Caco-2 (cell line): ENCODE results near the gene SLC1A3. TPM values are rescaled to one million over a fixed set of nuclear protein-coding genes. Genes with fewer than 3 reads are reported as not detected.

Experiments used
- BruUV-seq: library from RNA; stranded (reverse); fragments of 400-500 nt; replicated peaks from 2 replicates; lab custom pipeline; 2021; lab: Mats Ljungman, UMichigan
- CTCF ChIA-PET: fragments of 300-600 bp; sonication (Branson Sonifier 250); formaldehyde crosslinking; loops from one replicate; lab custom pipeline; 2022; ENCODE audit warnings: antibody characterized with exemption; lab: Charles Lee
- POLR2A ChIA-PET: fragments of 300-600 bp; sonication (Branson Sonifier 250); formaldehyde crosslinking; loops from one replicate; lab custom pipeline; 2022; ENCODE audit warnings: antibody characterized with exemption; lab: Charles Lee
- DNase-seq, 2 experiments: peaks; one replicate each; pipeline versions ENCODE4 v3.0.0 to v3.0.0-alpha.2; 2020 to 2022
- H3K27me3 ChIP-seq: replicated peaks from 2 replicates; pipeline ENCODE4 v1.6.0; 2011; ENCODE audit warnings: low read length; ENCODE audit not compliant: control insufficient read depth, insufficient read depth
- H3K36me3 ChIP-seq: 2 replicates; pipeline ENCODE4 v1.5.1; 2011; ENCODE audit warnings: low read length; ENCODE audit not compliant: control insufficient read depth, insufficient read depth
- H3K4me1 ChIP-seq: fragments of 250-450 bp; sonication (Bioruptor Pico); 2 replicates; pipeline ENCODE4 v1.5.1; 2020; ENCODE audit warnings: mild to moderate bottlenecking
- H3K4me3 ChIP-seq: 2 replicates; pipeline ENCODE4 v1.5.1; 2011; ENCODE audit warnings: low read depth, mild to moderate bottlenecking, control low read depth, low read length
- H3K9me3 ChIP-seq: fragments of 250-450 bp; sonication (Bioruptor Pico); 2 replicates; pipeline ENCODE4 v1.5.1; 2020; ENCODE audit warnings: mild to moderate bottlenecking, moderate library complexity
- H3K27ac Mint-ChIP-seq: one replicate; pipeline ENCODE4 v1.8.0; 2022; ENCODE audit warnings: mixed read lengths; ENCODE audit not compliant: unreplicated experiment
- H3K27me3 Mint-ChIP-seq: one replicate; pipeline ENCODE4 v1.8.0; 2022; ENCODE audit warnings: mixed read lengths; ENCODE audit not compliant: insufficient read depth, unreplicated experiment
- H3K36me3 Mint-ChIP-seq: one replicate; pipeline ENCODE4 v1.8.0; 2022; ENCODE audit warnings: mild to moderate bottlenecking, mixed read lengths; ENCODE audit not compliant: insufficient read depth, unreplicated experiment
- H3K4me1 Mint-ChIP-seq: one replicate; pipeline ENCODE4 v1.8.0; 2022; ENCODE audit warnings: low read depth, mixed read lengths; ENCODE audit not compliant: unreplicated experiment
- H3K4me3 Mint-ChIP-seq: one replicate; pipeline ENCODE4 v1.8.0; 2022; ENCODE audit warnings: mild to moderate bottlenecking, moderate library complexity, mixed read lengths; ENCODE audit not compliant: unreplicated experiment
- H3K9me3 Mint-ChIP-seq: one replicate; pipeline ENCODE4 v1.8.0; 2022; ENCODE audit warnings: mixed read lengths; ENCODE audit not compliant: unreplicated experiment
- CTCF ChIP-seq, 2 experiments: fragments of 200-600 bp in 1 of 2; IDR thresholded peaks; 1 replicate in 1 of 2; 2 replicates in 1 of 2; pipeline versions ENCODE4 v1.5.1 to v1.8.0; 2011 to 2022; ENCODE audit warnings: antibody characterized with exemption in 1 of 2, control low read depth in 1 of 2, inconsistent platforms in 1 of 2, low read depth in 1 of 2, low read length in 1 of 2, mild to moderate bottlenecking in 1 of 2, moderate library complexity in 1 of 2; ENCODE audit not compliant: insufficient read depth in 1 of 2, severe bottlenecking in 1 of 2, unreplicated experiment in 1 of 2
- intact Hi-C: fragments of 100-400 bp; cut with micrococcal nuclease; formaldehyde crosslinking; loops from one replicate; pipeline ENCODE4 v1.10.0; 2022; ENCODE audit not compliant: unreplicated experiment
- total RNA-seq: library from RNA; stranded (reverse); gene quantifications from 2 replicates; pipeline ENCODE4 v1.2.3, GENCODE V29; 2022

The SLC1A3 gene
- total RNA-seq, 1 experiment from 2014 or later = 178 TPM

GRCh38 chr5:36613771-36614656 is 7.6 kb downstream of the SLC1A3 start:
- no peaks in the 10 kb centered on the region for H3K9me3 ChIP-seq
- Mint-ChIP-seq H3K36me3 (peaks cover 92% of the 10 kb centered on the region), H3K27ac (peak overlapping the region; percentile 88), H3K4me1 (peaks cover 58% of the 10 kb centered on the region), H3K27me3 (no peaks in the 10 kb centered on the region), H3K9me3 (no peaks in the 10 kb centered on the region), H3K4me3 (no peak overlapping the region)
- H3K36me3 ChIP-seq = no peaks in the 10 kb centered on the region; the same call in 1 of the 2 replicates
- CTCF ChIA-PET = no interaction called here
- peaks cover 63% of the 10 kb centered on the region for H3K4me1 ChIP-seq
- intact Hi-C loops = no loop called here
- H3K27me3 ChIP-seq = no peaks in the 10 kb centered on the region
- BruUV-seq = no TSS peak
- DNase-seq = no peak
- no peak for TF ChIP-seq CTCF (IDR thresholded peaks at IDR 0.05; ENCODE audit: insufficient read depth in 1 of 2, low read depth in 1 of 2, low read length in 1 of 2, severe bottlenecking in 1 of 2, unreplicated experiment in 1 of 2)
- POLR2A ChIA-PET = interaction anchor here (0.7 kb wide), 1 partner anchor 369 kb away, joined by 4 read pairs; no protein-coding TSS in a partner anchor
- H3K4me3 ChIP-seq = no peak overlapping the region

- peaks cover 59% of the 10 kb centered on the region for H3K4me1 ChIP-seq
- peaks cover 88% of the 10 kb centered on the region for H3K36me3 Mint-ChIP-seq
- H3K27ac Mint-ChIP-seq = peak overlapping the region; percentile 88
- POLR2A ChIA-PET = no interaction called here
- no peaks in the 10 kb centered on the region for H3K9me3 ChIP-seq
- no TSS peak for BruUV-seq
- no peaks in the 10 kb centered on the region for H3K27me3 ChIP-seq
- H3K4me3 Mint-ChIP-seq = no peak overlapping the region
- H3K4me1 Mint-ChIP-seq = peaks cover 58% of the 10 kb centered on the region
- no peak for DNase-seq
- intact Hi-C loops = loop anchor here (1.0 kb wide), 1 partner anchor 24 kb away; no protein-coding TSS in a partner anchor
- no peak for TF ChIP-seq CTCF (IDR thresholded peaks at IDR 0.05; ENCODE audit: insufficient read depth in 1 of 2, low read depth in 1 of 2, low read length in 1 of 2, severe bottlenecking in 1 of 2, unreplicated experiment in 1 of 2)
- H3K27me3 Mint-ChIP-seq = no peaks in the 10 kb centered on the region
- CTCF ChIA-PET = no interaction called here
- H3K9me3 Mint-ChIP-seq = no peaks in the 10 kb centered on the region
- no peak overlapping the region for H3K4me3 ChIP-seq
- no peaks in the 10 kb centered on the region; the same call in 1 of the 2 replicates for H3K36me3 ChIP-seq
Observed at GRCh38 chr5:36614657-36615308, 8.4 kb downstream of the SLC1A3 start.

GRCh38 chr5:36619012-36619635 is 12.7 kb downstream of the SLC1A3 start:
- Mint-ChIP-seq H3K4me3 (peak overlapping the region; percentile 27), H3K27me3 (no peaks in the 10 kb centered on the region), H3K36me3 (peaks cover 77% of the 10 kb centered on the region), H3K9me3 (no peaks in the 10 kb centered on the region), H3K4me1 (peaks cover 22% of the 10 kb centered on the region), H3K27ac (no peak overlapping the region)
- no TSS peak for BruUV-seq
- no peaks in the 10 kb centered on the region for H3K27me3 ChIP-seq
- no peaks in the 10 kb centered on the region for H3K36me3 ChIP-seq
- no peaks in the 10 kb centered on the region for H3K9me3 ChIP-seq
- ChIA-PET POLR2A (no interaction called here), CTCF (no interaction called here)
- H3K4me1 ChIP-seq = peaks cover 23% of the 10 kb centered on the region
- H3K4me3 ChIP-seq = no peak overlapping the region
- intact Hi-C loops = no loop called here
- TF ChIP-seq CTCF (IDR thresholded peaks at IDR 0.05; ENCODE audit: insufficient read depth in 1 of 2, low read depth in 1 of 2, low read length in 1 of 2, severe bottlenecking in 1 of 2, unreplicated experiment in 1 of 2) = no peak
- peak in 1 of 2 experiments; percentile 22 for DNase-seq
